K562 treated with DMSO at 1 percent for 24 hours (cell line): Measurements from ENCODE around the gene AMIGO3. TPM values are rescaled to one million over a fixed set of nuclear protein-coding genes. Genes with fewer than 3 reads are reported as not detected.

Experiments used
- total RNA-seq: library from RNA; unstranded; fragments of 300-600 nt; gene quantifications from 2 replicates; pipeline ENCODE4 v1.2.3, GENCODE V29; 2022; ENCODE audit warnings: low read depth; ENCODE audit not compliant: insufficient read depth

Gene AMIGO3, protein sequence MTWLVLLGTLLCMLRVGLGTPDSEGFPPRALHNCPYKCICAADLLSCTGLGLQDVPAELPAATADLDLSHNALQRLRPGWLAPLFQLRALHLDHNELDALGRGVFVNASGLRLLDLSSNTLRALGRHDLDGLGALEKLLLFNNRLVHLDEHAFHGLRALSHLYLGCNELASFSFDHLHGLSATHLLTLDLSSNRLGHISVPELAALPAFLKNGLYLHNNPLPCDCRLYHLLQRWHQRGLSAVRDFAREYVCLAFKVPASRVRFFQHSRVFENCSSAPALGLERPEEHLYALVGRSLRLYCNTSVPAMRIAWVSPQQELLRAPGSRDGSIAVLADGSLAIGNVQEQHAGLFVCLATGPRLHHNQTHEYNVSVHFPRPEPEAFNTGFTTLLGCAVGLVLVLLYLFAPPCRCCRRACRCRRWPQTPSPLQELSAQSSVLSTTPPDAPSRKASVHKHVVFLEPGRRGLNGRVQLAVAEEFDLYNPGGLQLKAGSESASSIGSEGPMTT
- total RNA-seq: 5.7 and 8.4 TPM in 2 replicates

DNA sequence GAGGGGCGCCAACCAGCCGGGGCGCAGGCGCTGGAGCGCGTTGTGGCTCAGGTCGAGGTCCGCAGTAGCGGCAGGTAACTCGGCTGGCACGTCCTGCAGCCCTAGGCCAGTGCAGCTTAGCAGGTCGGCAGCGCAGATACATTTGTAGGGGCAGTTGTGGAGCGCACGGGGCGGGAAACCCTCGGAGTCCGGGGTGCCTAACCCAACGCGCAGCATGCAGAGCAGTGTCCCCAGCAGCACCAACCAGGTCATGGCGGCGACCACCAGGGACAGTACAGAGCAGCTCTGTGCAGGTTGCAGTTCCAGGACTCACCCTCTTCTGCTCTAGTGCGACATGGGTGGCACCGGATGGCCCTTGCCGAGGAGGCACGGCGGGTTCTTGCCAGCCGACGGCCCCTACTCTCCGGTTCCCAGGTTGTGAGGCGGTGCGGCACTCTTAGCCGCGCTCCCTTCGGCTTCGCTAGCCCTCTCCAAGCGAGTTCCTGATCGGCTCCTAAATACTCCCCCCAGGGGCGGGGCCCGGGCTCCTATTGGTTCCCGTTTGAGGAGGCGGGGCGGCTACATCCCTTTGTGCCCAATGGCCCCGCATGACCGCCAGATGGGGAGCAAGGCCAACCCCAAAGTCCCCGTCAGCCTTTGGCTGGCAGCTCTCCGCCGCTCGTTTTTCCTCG, at the start of gene AMIGO3:
Gene AMIGO3, minus strand, starts transcription at position 471 of the 671 bp plus-strand sequence. Its CDS starts 219 bp downstream, at position 252.

DNA sequence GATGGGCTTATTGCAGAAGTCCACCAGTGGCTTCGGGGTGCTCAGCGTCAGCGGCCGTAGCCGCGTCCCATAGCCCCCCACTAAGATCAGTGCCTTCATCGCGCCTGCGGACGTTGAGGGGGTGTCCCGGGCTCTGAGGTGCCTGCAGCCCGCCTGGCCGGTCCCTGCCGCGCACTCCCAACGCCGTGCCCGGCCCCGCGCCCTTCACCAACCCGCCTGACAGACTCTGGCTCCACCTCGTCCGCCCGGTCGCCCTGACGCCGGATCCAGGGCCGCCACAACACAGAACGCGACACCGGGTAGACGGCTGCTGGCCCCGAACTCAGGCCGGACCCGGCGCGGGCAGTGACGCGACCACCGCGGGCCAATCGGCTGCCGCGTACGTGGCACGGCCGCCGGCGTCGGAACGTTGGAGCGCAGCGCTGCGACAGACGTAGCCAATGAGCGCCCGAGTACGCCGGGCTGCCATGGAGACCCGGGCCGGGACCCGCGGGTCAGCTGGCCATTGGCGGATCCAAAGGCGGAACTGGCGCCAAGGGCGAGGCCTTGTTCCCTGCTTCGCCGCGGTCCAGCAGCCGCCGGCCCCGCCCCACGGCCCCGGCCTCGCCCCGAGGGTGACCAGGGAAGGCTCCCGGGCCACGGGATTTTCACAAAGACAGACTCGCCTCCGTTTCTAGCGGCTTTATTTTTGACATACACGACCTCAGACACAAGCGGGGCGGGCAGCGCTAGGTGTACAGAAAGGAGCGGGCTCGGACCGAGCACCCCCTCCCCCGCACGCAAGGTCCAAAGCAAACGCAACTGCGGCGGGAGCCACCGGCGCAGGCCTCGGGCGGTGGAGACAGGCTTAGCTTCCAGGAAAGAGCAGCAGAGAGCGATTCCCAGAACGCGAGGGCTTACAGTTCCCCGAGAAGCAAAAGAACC, 4.4 kb upstream of the AMIGO3 start, which contains the start of gene GMPPB:
Gene GMPPB, minus strand, starts transcription at position 324 of the 924 bp plus-strand sequence. Its CDS starts 225 bp downstream, at position 99.

DNA sequence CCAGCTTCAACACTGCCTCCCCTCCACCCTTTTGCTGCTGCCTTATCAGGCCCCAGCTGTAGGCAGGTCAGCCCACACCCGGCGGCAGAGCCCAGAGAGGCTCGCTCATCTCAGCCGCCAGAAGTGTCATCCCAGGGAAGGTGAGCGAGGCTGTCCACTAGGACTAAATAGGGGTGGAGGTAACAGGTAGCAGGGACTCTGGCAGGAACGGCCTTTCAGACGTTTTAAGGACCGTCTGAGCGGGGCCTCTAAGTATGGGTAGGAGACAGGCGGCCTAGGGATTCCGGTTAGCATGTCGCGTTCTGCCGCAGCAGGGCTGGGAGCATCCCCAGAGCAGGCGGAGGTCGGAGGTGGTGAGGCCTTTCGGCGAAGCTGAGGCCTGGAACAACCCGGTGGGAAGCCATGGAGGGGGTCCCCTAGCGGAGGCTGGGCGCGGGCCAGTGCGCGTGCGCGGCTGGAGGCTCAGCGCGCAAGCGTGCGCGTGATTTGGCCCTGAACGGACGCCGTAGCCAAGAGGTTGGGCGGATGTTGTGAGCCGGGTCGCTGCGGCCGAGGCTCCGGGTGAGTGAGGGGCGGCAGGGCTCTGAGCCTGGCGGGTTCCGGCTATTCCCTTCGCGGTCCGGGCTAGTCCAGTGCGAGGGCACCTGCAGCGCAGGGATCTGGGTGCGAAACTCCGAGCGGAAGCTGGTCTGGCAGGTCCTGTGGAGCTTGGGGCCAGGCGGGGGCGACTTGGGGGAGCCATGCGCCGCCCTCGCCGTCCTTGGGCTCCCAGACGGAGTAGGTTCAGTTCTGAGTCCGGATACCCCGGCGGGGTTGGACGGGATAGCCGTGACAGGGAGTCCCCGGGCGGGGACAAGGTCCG, 30.2 kb downstream of the AMIGO3 start, which contains the start of the genes MST1 and RNF123:
Gene MST1, minus strand, starts transcription at position 429 of the 862 bp plus-strand sequence. CDS start 783 bp downstream, outside the sequence.
Gene RNF123, plus strand, starts transcription at position 512 of the 862 bp plus-strand sequence. CDS start 1,609 bp downstream, outside the sequence.

DNA sequence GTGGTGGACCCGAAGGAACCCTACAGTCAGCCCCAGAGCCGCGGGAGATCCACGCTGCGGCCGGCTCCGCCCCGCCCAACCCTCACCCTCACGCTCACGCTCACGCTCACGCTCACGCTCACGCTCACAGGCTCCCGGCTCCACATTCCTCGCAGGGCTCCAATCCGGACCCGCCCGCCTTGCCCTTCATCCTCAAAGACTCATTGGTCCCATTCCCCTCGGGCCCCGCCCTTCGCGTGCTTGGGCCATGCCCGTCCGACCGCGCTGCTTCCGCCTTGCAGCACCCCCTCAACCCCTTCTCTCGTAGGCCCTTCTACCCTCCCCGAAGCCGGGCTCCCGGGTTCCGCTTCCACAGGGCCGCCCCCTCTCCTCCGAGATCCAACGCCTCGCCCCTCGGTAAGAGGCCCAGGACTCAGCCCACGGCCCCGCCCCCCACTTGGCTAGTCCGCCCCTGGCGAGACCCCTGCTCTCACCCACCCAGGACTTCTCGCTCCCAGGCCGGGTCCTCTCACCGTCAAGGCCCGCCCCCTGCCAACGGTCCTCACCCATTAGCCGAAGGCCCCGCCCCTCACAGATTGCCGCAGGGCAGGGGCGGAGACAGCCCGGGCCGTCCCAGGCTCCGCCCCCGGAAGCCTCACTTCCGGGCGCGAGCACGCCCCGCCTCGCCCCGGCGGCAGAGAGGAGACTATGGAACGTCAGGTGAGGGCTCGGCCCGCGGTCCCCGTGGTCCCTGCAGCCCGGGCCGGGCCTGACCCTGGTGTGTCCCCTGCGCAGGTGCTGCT, 45.6 kb downstream of the AMIGO3 start, which contains the start of gene APEH:
Gene APEH, plus strand, starts transcription at position 637 of the 782 bp plus-strand sequence. Its CDS starts 51 bp downstream, at position 688.

Other genes with a start within 250 kb of the AMIGO3 start
- 12.3 and 13.2 TPM in 2 replicates for gene DAG1, start 249.4 kb downstream of the AMIGO3 start, total RNA-seq
- gene BSN, start 165.2 kb downstream of the AMIGO3 start, total RNA-seq: 0.15 and 0.22 TPM in 2 replicates
- 158 and 162 TPM in 2 replicates for gene APEH, start 45.3 kb downstream of the AMIGO3 start, total RNA-seq
- 1.8 and 3.8 TPM in 2 replicates for gene MST1, start 30.2 kb downstream of the AMIGO3 start, total RNA-seq
- 40.0 and 41.8 TPM in 2 replicates for gene RNF123, start 30.1 kb downstream of the AMIGO3 start, total RNA-seq
- 18.7 and 20.7 TPM in 2 replicates for gene GMPPB, start 4.3 kb upstream of the AMIGO3 start, total RNA-seq
- gene IP6K1, start 66.9 kb upstream of the AMIGO3 start, total RNA-seq: 36.0 and 40.6 TPM in 2 replicates
- 0.37 TPM in 1 of 2 replicates, not detected in the other for gene CDHR4, start 80.2 kb upstream of the AMIGO3 start, total RNA-seq
- gene INKA1, start 83.6 kb upstream of the AMIGO3 start, total RNA-seq: 2.8 and 4.2 TPM in 2 replicates
- gene UBA7, start 94.3 kb upstream of the AMIGO3 start, total RNA-seq: 18.5 and 21.1 TPM in 2 replicates
- gene TRAIP, start 136.9 kb upstream of the AMIGO3 start, total RNA-seq: 22.9 and 24.3 TPM in 2 replicates
- 0.20 and 0.76 TPM in 2 replicates for gene CAMKV, start 150.2 kb upstream of the AMIGO3 start, total RNA-seq
- gene MST1R, start 184.2 kb upstream of the AMIGO3 start, total RNA-seq: 5.2 and 9.9 TPM in 2 replicates
- gene MON1A, start 210.1 kb upstream of the AMIGO3 start, total RNA-seq: 14.4 and 14.5 TPM in 2 replicates
- 29.5 and 31.5 TPM in 2 replicates for gene RBM6, start 220.5 kb upstream of the AMIGO3 start, total RNA-seq